Measurements from ENCODE around the gene SCNN1B. TPM values are rescaled to one million over a fixed set of nuclear protein-coding genes. Genes with fewer than 3 reads are reported as not detected.

SCNN1B gene
- total RNA-seq, 2 experiments from 2014 or later, result not detected

DNA sequence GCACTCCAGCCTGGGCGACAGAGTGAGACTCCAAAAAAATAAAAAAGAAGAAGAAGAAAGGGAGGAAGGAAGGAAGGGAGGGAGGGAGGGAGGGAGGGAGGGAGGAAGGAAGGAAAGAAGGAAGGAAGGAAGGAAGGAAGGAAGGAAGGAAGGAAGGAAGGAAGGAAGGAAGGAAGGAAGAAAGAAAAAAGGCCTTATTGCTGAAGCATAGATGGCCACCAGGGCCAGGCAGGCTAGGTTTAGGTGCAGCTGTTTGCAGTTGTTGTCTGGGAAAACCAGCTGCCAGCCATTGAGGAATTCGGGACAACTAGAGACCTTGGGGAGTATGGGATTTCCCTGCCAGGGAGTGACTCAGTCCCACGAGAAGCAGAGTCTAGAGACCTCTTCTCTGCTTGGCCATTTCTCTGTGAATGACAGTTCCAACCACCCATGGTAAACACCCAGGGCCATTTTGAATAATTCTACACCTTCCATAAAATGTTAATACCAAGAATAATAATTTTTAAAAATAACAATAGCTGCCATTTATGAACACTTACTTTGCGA, 31.0 kb downstream of the SCNN1B start:
- DNase-seq (no peak), ATAC-seq (no peak)
- no peaks in the 10 kb centered on the region for H3K4me1 Mint-ChIP-seq (ENCODE audit: low read depth)
- CTCF ChIA-PET, result no interaction called here
- POLR2A ChIA-PET, result no interaction called here
- no peaks in the 10 kb centered on the region for H3K27me3 Mint-ChIP-seq (ENCODE audit: low read depth)
- no peaks in the 10 kb centered on the region for H3K36me3 Mint-ChIP-seq (ENCODE audit: low read depth)
- H3K4me3 Mint-ChIP-seq, result no peak overlapping the region
- no peaks in the 10 kb centered on the region for H3K9me3 Mint-ChIP-seq (ENCODE audit: insufficient read depth)
- H3K27ac Mint-ChIP-seq, result no peak overlapping the region

DNA sequence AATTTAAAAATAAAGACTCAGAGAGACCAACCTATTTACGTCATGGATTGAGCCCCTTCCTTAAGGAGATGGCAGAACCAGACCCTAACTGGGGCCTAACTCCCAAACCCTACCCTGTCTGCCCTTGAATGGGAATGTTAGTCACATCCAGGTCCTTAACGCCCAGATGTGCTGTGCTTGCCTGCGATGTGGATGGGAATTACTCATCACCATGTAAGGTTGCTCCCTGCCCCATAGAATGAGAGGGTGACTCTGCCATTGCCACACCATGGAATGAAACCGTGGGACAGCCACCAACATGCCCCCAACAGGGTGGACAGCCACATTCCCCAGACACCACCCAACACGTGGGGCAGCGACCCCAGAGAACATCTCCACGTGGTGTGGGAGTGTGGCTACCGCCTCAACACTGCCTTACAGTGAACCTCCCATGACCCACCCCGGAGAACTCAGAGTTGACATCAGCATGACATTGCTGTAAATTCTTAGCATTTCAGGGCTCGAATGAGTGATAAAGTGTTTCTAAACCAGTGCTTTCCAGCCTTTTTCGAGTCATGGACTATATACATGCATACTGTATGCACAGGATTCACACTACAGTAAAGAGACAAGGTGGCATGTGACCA, 31.8 kb downstream of the SCNN1B start:
- Mint-ChIP-seq H3K36me3 (ENCODE audit: low read depth) (no peaks in the 10 kb centered on the region), H3K4me3 (no peak overlapping the region), H3K9me3 (ENCODE audit: insufficient read depth) (no peaks in the 10 kb centered on the region), H3K27me3 (ENCODE audit: low read depth) (no peaks in the 10 kb centered on the region), H3K4me1 (ENCODE audit: low read depth) (no peaks in the 10 kb centered on the region), H3K27ac (no peak overlapping the region)
- POLR2A ChIA-PET, result no interaction called here
- ATAC-seq (no peak), DNase-seq (no peak)
- CTCF ChIA-PET, result no interaction called here

DNA sequence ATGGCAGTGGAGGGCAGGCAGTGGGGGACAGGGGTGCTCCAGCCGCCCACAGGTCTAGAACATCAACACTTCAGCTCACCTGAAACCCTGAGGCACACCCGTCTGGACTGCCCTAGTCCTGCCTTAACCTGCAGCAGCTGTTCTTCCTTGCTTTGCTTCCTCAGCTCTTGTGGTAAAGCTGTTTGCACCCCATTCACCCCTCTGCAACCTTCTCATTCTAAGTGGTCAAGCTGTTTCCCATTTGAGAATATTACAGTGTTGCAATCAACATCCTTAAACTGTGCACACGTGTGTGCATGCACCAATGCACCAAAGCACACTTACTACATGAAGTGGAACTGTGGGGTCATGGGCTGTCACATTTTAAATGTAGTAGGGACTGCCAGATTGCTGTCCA, 32.4 kb downstream of the SCNN1B start:
- ATAC-seq (no peak), DNase-seq (no peak)
- Mint-ChIP-seq H3K4me1 (ENCODE audit: low read depth) (no peaks in the 10 kb centered on the region), H3K36me3 (ENCODE audit: low read depth) (no peaks in the 10 kb centered on the region), H3K9me3 (ENCODE audit: insufficient read depth) (no peaks in the 10 kb centered on the region), H3K27me3 (ENCODE audit: low read depth) (no peaks in the 10 kb centered on the region), H3K27ac (no peak overlapping the region), H3K4me3 (no peak overlapping the region)
- POLR2A ChIA-PET, result no interaction called here
- CTCF ChIA-PET, result no interaction called here

DNA sequence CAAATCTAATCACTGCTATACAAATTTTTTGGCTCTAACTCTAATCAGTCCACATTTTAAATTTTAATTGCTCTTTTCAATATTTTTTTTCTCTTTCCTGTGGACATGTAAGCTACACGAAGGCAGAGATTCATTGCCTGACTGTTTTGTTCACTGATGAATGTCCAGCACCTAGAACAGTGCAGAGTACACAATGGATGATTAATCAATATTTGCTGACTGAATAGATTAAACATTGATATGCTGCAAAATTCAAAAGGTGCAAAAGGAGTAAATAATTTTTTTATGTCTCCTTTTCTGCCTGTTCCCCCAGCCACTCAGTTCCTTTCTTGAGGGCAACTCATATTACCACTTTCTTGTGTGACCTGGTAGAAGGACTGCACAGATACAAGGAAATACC, 32.8 kb downstream of the SCNN1B start:
- no peak for DNase-seq
- Mint-ChIP-seq H3K9me3 (ENCODE audit: insufficient read depth) (no peaks in the 10 kb centered on the region), H3K4me1 (ENCODE audit: low read depth) (no peaks in the 10 kb centered on the region), H3K4me3 (no peak overlapping the region), H3K36me3 (ENCODE audit: low read depth) (no peaks in the 10 kb centered on the region), H3K27me3 (ENCODE audit: low read depth) (peaks cover 2% of the 10 kb centered on the region), H3K27ac (no peak overlapping the region)
- CTCF ChIA-PET, result no interaction called here
- POLR2A ChIA-PET, result no interaction called here
- no peak for ATAC-seq

DNA sequence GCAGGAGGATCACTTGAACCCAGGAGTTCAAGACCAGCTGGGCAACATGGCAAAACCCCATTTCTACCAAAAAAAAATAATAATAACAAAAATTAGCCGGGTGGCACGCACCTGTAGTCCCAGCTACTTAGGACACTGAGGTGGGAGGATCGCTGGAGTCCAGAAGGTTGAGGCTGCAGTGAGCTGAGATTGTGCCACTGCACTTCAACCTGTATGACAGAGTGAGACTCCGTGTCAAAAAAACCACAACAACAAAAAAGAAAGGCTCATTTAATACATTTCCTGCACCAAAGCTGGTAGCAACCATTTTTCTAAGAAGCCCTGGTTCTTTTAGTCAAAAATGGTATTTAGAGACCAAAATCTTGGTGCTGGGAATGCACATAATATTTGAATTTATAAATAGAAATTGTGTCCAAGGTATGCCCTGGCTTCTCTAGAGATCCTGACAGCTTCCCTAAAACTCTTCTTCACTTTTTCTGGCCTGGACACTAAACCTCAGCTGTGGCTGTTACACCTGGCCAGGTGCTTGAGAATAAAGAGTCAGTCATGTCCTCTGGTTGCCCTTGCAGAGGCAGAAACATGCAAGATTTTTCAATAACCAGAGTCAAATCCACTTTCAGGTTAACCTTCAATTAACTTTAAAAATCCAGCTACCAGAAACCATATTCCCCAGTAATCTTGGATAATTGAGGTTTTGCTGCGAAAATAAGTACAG, 35.9 kb downstream of the SCNN1B start:
- H3K4me1 Mint-ChIP-seq (ENCODE audit: low read depth), result no peaks in the 10 kb centered on the region
- no peak for ATAC-seq
- H3K4me3 Mint-ChIP-seq, result no peak overlapping the region
- H3K9me3 Mint-ChIP-seq (ENCODE audit: insufficient read depth), result no peaks in the 10 kb centered on the region
- ChIA-PET POLR2A (no interaction called here), CTCF (no interaction called here)
- no peak for DNase-seq
- peaks cover 6% of the 10 kb centered on the region for H3K27me3 Mint-ChIP-seq (ENCODE audit: low read depth)
- no peaks in the 10 kb centered on the region for H3K36me3 Mint-ChIP-seq (ENCODE audit: low read depth)
- no peak overlapping the region for H3K27ac Mint-ChIP-seq

DNA sequence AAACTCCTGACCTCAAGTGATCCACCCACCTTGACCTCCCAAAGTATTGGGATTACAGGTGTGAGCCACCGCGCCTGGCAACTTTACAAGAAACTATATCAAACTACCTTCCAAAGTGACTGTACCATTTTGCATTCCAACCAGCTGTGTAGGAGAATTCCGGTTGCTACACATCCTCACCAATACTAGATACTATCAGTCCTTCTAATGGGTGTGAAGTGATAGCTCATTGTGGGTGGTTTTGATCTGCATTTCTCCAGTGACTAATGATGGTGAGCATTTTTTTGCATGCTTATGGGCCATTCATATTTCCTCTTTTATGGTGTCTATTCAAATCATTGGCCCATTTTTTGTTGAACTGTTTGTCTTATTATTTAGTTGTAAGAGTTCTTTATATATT, 37.7 kb downstream of the SCNN1B start:
- ChIA-PET POLR2A (no interaction called here), CTCF (no interaction called here)
- H3K4me1 Mint-ChIP-seq (ENCODE audit: low read depth), result no peaks in the 10 kb centered on the region
- DNase-seq (no peak), ATAC-seq (no peak)
- peaks cover 6% of the 10 kb centered on the region for H3K27me3 Mint-ChIP-seq (ENCODE audit: low read depth)
- no peak overlapping the region for H3K27ac Mint-ChIP-seq
- no peaks in the 10 kb centered on the region for H3K9me3 Mint-ChIP-seq (ENCODE audit: insufficient read depth)
- H3K4me3 Mint-ChIP-seq, result no peak overlapping the region
- H3K36me3 Mint-ChIP-seq (ENCODE audit: low read depth), result no peaks in the 10 kb centered on the region

DNA sequence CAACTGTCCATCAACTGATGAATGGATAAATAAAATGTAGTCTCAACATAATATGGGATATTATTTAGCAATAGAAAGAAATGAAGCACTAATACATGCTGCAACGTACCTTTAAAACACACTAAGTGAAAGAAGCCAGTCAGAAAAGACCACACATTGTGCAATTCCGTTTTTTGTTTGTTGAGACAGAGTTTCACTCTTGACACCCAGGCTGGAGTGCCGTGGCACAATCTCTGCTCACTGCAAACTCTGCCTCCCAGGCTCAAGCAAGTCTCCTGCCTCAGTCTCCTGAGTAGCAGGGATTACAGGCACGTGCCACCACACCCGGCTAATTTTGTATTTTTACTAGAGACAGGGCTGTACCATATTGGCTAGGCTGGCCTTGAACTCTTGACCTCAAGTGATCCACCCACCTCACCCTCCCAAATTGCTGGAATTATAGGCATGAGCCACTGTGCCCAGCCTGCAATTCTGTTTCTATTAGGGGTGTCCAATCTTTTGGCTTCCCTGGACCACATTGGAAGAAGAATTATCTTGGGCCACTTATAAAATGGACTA, 40.1 kb downstream of the SCNN1B start:
- Mint-ChIP-seq H3K36me3 (ENCODE audit: low read depth) (no peaks in the 10 kb centered on the region), H3K27me3 (ENCODE audit: low read depth) (peaks cover 6% of the 10 kb centered on the region), H3K27ac (no peak overlapping the region), H3K9me3 (ENCODE audit: insufficient read depth) (no peaks in the 10 kb centered on the region), H3K4me1 (ENCODE audit: low read depth) (no peaks in the 10 kb centered on the region), H3K4me3 (no peak overlapping the region)
- ChIA-PET CTCF (interaction anchor here (1.2 kb wide), 1 partner anchor 92 kb away, joined by 3 read pairs; no protein-coding TSS in a partner anchor), POLR2A (interaction anchor here (0.7 kb wide), 1 partner anchor 32 kb away, joined by 3 read pairs; no protein-coding TSS in a partner anchor)
- no peak for DNase-seq
- no peak for ATAC-seq

DNA sequence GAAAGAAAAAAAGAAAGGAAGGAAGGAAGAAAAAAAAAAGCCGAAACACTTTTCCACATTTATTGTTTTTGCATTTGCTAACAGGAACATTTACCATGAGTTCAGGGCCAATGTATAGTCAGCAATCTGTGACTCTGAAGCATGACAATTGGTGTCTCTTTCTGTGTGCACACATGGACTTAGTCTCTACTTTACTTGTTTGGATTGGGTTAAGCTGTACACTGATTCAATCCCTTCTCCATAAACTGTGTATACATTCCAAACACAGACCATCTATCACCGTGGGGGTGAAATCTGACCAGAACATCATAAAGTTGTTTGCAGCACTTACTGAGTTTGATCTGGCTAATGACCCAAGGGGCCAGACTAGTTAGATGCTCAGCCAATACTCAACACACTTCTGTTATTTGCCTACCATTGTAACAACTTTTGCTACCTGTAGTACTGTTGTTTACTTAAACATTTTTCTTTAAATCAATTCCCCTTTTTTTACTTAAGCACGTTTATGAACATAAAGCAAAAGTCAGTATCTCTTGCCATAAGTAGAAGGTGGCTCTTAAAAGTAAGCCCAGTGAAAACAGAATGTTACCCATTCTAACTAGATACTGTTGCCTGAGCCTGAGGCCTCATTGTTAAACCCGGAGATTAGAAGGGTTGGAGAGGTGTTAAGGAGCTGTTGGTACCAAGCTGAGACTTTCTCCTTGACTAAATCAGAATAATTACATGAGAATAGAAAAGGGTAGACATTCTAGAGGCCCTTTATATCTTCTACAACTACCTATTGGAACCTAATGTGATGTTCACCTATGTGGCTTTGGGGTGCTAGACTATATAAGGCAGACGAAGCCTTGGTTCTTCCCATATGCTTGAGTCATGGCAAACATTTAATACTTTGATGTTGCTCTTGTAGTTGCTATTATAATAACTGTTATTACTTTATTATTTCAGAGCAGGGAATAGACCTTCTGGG, 41.8 kb downstream of the SCNN1B start:
- Mint-ChIP-seq H3K4me3 (no peak overlapping the region), H3K36me3 (ENCODE audit: low read depth) (no peaks in the 10 kb centered on the region), H3K27me3 (ENCODE audit: low read depth) (peaks cover 6% of the 10 kb centered on the region), H3K27ac (no peak overlapping the region), H3K4me1 (ENCODE audit: low read depth) (no peaks in the 10 kb centered on the region), H3K9me3 (ENCODE audit: insufficient read depth) (no peaks in the 10 kb centered on the region)
- ChIA-PET CTCF (no interaction called here), POLR2A (no interaction called here)
- no peak for DNase-seq
- ATAC-seq, result no peak

DNA sequence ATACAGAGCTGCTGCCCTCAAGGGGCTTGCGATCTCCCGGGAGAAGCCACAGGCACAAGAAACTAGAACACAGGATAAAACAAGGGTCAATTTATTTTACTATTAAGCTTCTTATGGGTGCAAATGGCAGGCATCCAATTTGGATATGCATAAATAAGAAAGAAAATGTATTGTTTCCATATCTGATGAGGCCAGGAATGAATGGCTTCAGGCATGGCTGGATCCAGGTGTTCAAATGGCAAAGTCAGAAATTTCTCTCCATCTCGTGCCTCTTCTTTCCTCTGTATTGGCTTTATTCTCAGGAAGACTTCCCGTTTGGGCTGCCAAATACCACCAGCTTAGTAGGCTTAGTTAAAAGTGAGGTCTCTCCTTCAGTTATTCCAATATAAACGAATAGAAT, 43.1 kb downstream of the SCNN1B start:
- peaks cover 4% of the 10 kb centered on the region for H3K27me3 Mint-ChIP-seq (ENCODE audit: low read depth)
- CTCF ChIA-PET, result no interaction called here
- H3K27ac Mint-ChIP-seq, result no peak overlapping the region
- H3K4me1 Mint-ChIP-seq (ENCODE audit: low read depth), result no peaks in the 10 kb centered on the region
- no peak overlapping the region for H3K4me3 Mint-ChIP-seq
- H3K9me3 Mint-ChIP-seq (ENCODE audit: insufficient read depth), result no peaks in the 10 kb centered on the region
- POLR2A ChIA-PET, result no interaction called here
- ATAC-seq (no peak), DNase-seq (no peak)
- H3K36me3 Mint-ChIP-seq (ENCODE audit: low read depth), result no peaks in the 10 kb centered on the region

DNA sequence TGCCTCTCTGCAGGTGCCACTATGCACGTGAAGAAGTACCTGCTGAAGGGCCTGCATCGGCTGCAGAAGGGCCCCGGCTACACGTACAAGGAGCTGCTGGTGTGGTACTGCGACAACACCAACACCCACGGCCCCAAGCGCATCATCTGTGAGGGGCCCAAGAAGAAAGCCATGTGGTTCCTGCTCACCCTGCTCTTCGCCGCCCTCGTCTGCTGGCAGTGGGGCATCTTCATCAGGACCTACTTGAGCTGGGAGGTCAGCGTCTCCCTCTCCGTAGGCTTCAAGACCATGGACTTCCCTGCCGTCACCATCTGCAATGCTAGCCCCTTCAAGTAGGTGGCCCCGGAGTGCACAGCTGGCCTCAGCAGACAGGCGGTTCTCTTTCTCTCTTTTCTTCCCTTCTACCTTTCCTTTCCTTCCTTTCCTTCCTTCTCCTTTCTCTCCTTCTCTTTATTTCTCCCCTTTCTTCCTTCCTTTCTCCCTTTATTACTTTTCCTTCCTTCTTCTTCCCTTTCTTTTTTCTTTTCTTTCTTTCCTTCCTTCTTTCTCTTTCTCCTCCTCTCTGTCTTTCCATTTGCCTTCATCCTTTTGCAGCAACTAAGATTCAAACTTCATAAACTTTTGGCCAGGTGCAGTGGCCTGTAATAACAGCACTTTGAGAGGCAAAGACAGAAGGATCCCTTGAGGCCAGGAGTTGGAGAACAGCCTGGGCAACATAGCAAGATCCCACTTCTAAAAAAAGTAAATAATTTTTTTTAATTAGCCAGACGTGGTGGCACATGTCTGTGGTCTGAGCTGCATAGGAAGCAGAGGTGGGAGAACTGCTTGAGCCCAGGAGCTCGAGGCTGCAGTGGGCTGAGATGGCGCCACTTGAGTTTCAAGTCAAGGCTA, 46.7 kb downstream of the SCNN1B start:
- Mint-ChIP-seq H3K9me3 (ENCODE audit: insufficient read depth) (no peaks in the 10 kb centered on the region), H3K36me3 (ENCODE audit: low read depth) (no peaks in the 10 kb centered on the region), H3K4me3 (no peak overlapping the region), H3K4me1 (ENCODE audit: low read depth) (no peaks in the 10 kb centered on the region), H3K27ac (no peak overlapping the region), H3K27me3 (ENCODE audit: low read depth) (no peaks in the 10 kb centered on the region)
- ChIA-PET CTCF (no interaction called here), POLR2A (no interaction called here)
- DNase-seq (no peak), ATAC-seq (no peak)

DNA sequence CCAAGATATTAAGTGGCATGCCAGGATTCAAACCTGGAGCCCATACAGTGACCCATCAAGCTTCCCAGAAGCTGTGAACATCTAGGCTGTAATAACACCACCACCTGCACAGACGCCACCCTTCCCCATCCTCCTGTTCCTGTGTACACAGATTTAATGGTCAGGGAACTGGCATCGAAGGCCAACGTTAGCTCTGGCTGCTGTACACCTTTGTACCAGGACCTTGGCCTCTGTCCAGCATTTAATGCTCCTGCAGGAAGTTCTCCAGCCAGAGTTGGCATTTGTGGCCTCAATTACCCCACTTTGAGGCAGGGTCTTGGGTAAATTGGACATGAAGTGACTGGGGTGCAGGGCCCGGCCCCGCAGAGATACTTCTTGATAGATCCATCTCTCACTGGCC, 49.3 kb downstream of the SCNN1B start:
- CTCF ChIA-PET, result no interaction called here
- ATAC-seq (no peak), DNase-seq (no peak)
- POLR2A ChIA-PET, result no interaction called here
- Mint-ChIP-seq H3K27me3 (ENCODE audit: low read depth) (no peaks in the 10 kb centered on the region), H3K4me3 (no peak overlapping the region), H3K36me3 (ENCODE audit: low read depth) (no peaks in the 10 kb centered on the region), H3K27ac (no peak overlapping the region), H3K4me1 (ENCODE audit: low read depth) (no peaks in the 10 kb centered on the region), H3K9me3 (ENCODE audit: insufficient read depth) (no peaks in the 10 kb centered on the region)
